Measurements from ENCODE around the gene CMTM5.

The CMTM5 gene

DNA sequence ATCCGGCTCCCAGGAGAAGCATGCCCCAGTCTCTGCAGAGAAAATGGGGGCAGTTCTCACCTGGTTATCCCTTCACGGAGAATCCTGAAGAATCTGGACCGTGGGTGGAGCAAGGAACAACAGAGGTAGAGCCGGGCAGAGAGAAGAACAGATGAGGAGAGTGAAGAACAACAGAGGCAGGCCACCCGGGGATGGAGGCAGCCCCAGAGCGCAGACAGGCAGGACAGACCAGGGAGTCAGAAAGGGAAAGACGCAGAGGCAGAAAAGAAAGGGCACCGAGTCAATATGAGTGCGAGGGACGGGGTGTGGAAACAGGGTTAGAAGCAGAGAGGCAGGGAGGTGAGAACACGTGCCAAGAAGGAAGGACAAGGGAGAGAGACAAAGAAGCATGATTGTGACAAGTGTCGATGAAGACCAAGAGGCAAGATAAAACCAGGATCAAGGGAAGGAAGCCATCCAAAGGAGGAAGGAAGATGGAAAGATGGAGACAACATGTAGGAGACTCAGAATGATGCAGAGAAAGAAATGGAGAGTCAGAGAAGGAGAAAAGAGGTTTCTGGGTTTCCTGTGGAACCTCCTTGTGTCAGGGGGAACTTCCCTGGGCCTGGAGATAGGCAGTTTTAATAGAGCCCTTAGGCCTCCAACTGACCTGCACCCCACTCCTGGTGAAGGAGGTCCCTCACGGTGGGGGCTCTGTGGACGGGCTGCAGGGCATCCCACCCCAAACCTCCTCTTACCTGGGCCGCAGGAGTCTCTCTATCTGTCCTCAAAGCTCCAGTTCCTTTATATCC is 30.9 kb downstream of the CMTM5 start, which contains the start of gene MYH6:
Gene MYH6 (minus strand): TSS at position 758 of the 791 bp plus-strand sequence. CDS start 1,050 bp downstream, outside the sequence.
- Histone ChIP-seq H3K9me3 (ENCODE audit: insufficient read depth, low read depth, low read length) (no peaks in the 10 kb centered on the region), H3K4me2 (ENCODE audit: low read depth, low read length, poor library complexity, severe bottlenecking) (no peak within 1 kb of the TSS), H3K27me3 (ENCODE audit: insufficient read depth, low read length, poor library complexity, severe bottlenecking) (no peaks in the 10 kb centered on the region), H3K4me3 (ENCODE audit: low read length, poor library complexity, severe bottlenecking) (no peak within 1 kb of the TSS), H3K9ac (ENCODE audit: low read depth, low read length, poor library complexity, severe bottlenecking) (no peak within 1 kb of the TSS), H3F3A (ENCODE audit: low read depth) (no peaks in the 10 kb centered on the region), H4K20me1 (ENCODE audit: insufficient read depth, low read length, poor library complexity, severe bottlenecking) (no peaks in the 10 kb centered on the region), H3K36me3 (ENCODE audit: insufficient read depth, low read length) (no peaks in the 10 kb centered on the region), H3K4me1 (ENCODE audit: insufficient read depth, low read length, poor library complexity, severe bottlenecking) (no peaks in the 10 kb centered on the region), H3K79me2 (ENCODE audit: insufficient read depth, low read length) (no peaks in the 10 kb centered on the region), H3K9me2 (replicated peaks; ENCODE audit: low read depth, low read length) (no peaks in the 10 kb centered on the region), H2AFZ (ENCODE audit: low read length) (no peak within 1 kb of the TSS)
- TF ChIP-seq, protein P1, sequence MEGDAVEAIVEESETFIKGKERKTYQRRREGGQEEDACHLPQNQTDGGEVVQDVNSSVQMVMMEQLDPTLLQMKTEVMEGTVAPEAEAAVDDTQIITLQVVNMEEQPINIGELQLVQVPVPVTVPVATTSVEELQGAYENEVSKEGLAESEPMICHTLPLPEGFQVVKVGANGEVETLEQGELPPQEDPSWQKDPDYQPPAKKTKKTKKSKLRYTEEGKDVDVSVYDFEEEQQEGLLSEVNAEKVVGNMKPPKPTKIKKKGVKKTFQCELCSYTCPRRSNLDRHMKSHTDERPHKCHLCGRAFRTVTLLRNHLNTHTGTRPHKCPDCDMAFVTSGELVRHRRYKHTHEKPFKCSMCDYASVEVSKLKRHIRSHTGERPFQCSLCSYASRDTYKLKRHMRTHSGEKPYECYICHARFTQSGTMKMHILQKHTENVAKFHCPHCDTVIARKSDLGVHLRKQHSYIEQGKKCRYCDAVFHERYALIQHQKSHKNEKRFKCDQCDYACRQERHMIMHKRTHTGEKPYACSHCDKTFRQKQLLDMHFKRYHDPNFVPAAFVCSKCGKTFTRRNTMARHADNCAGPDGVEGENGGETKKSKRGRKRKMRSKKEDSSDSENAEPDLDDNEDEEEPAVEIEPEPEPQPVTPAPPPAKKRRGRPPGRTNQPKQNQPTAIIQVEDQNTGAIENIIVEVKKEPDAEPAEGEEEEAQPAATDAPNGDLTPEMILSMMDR (conservative IDR thresholded peaks at IDR 0.05; ENCODE audit: low read length): no peak
- no peak for TF ChIP-seq EZH2phosphoT487 (IDR thresholded peaks at IDR 0.05; ENCODE audit: borderline replicate concordance)

DNA sequence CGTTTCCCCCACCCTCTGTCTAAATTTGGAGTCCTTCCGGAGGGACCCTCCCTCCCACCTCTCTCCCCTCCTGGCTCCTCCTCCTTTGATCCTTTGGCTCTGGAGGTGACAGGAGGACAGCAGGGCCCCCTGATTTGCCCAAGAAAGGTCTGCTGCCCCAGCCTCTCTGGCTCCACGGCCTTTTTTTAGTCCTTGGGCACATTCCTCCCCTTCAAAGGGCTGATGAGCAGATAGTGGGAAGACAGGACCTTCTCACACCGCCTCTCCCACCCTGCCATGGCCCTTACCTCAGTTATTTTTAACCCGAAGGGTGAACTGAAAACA is 31.4 kb downstream of the CMTM5 start:
- no peaks in the 10 kb centered on the region for H3K27me3 ChIP-seq (ENCODE audit: insufficient read depth, low read length, poor library complexity, severe bottlenecking)
- H3F3A ChIP-seq (ENCODE audit: low read depth): no peaks in the 10 kb centered on the region
- no peaks in the 10 kb centered on the region for H4K20me1 ChIP-seq (ENCODE audit: insufficient read depth, low read length, poor library complexity, severe bottlenecking)
- no peak for TF ChIP-seq EZH2phosphoT487 (IDR thresholded peaks at IDR 0.05; ENCODE audit: borderline replicate concordance)
- TF ChIP-seq, protein P1 (conservative IDR thresholded peaks at IDR 0.05; ENCODE audit: low read length): no peak
- no peak overlapping the region for H3K9ac ChIP-seq (ENCODE audit: low read depth, low read length, poor library complexity, severe bottlenecking)
- H3K9me2 ChIP-seq (replicated peaks; ENCODE audit: low read depth, low read length): no peaks in the 10 kb centered on the region
- no peaks in the 10 kb centered on the region for H3K36me3 ChIP-seq (ENCODE audit: insufficient read depth, low read length)
- H3K4me1 ChIP-seq (ENCODE audit: insufficient read depth, low read length, poor library complexity, severe bottlenecking): no peaks in the 10 kb centered on the region
- no peaks in the 10 kb centered on the region for H3K9me3 ChIP-seq (ENCODE audit: insufficient read depth, low read depth, low read length)
- H3K4me3 ChIP-seq (ENCODE audit: low read length, poor library complexity, severe bottlenecking): no peak overlapping the region
- no peak overlapping the region for H3K4me2 ChIP-seq (ENCODE audit: low read depth, low read length, poor library complexity, severe bottlenecking)
- no peak overlapping the region for H2AFZ ChIP-seq (ENCODE audit: low read length)
- H3K79me2 ChIP-seq (ENCODE audit: insufficient read depth, low read length): no peaks in the 10 kb centered on the region

DNA sequence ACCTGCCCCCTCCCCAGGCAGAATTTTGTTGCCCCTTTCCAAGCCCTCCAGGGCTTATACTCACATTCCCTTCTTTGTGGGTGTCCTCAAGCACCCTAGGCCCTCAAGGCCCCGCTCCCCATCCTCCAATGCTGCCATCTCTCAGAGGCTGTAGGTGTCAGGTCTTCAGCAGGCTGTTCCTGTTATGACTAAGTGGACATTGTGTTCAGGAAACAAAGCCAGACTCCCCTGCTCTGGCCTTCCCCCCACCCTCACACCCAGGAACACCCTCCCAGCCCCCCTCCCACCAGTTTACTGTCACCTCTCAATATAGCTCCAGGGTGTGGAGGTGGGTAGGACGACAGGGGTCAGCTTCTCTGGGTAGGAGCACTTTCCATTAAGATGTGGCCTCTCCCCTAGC is 32.6 kb downstream of the CMTM5 start:
- Histone ChIP-seq H3K36me3 (ENCODE audit: insufficient read depth, low read length) (no peaks in the 10 kb centered on the region), H3K9ac (ENCODE audit: low read depth, low read length, poor library complexity, severe bottlenecking) (no peak overlapping the region), H3K27me3 (ENCODE audit: insufficient read depth, low read length, poor library complexity, severe bottlenecking) (no peaks in the 10 kb centered on the region), H3K4me1 (ENCODE audit: insufficient read depth, low read length, poor library complexity, severe bottlenecking) (no peaks in the 10 kb centered on the region), H4K20me1 (ENCODE audit: insufficient read depth, low read length, poor library complexity, severe bottlenecking) (no peaks in the 10 kb centered on the region), H2AFZ (ENCODE audit: low read length) (no peak overlapping the region), H3K4me3 (ENCODE audit: low read length, poor library complexity, severe bottlenecking) (no peak overlapping the region), H3F3A (ENCODE audit: low read depth) (no peaks in the 10 kb centered on the region), H3K9me2 (replicated peaks; ENCODE audit: low read depth, low read length) (no peaks in the 10 kb centered on the region), H3K4me2 (ENCODE audit: low read depth, low read length, poor library complexity, severe bottlenecking) (no peak overlapping the region), H3K9me3 (ENCODE audit: insufficient read depth, low read depth, low read length) (no peaks in the 10 kb centered on the region), H3K79me2 (ENCODE audit: insufficient read depth, low read length) (no peaks in the 10 kb centered on the region)
- TF ChIP-seq EZH2phosphoT487 (IDR thresholded peaks at IDR 0.05; ENCODE audit: borderline replicate concordance): no peak
- TF ChIP-seq, protein P1 (conservative IDR thresholded peaks at IDR 0.05; ENCODE audit: low read length): no peak

Data from Loucy (cell line).